ENCODE results near the gene CDC6.
"Not testable (repeated sequence)": the region's sequence is repeated elsewhere in the genome, so short reads cannot be mapped to it uniquely, and the experiment has no call there.

The CDC6 gene

DNA sequence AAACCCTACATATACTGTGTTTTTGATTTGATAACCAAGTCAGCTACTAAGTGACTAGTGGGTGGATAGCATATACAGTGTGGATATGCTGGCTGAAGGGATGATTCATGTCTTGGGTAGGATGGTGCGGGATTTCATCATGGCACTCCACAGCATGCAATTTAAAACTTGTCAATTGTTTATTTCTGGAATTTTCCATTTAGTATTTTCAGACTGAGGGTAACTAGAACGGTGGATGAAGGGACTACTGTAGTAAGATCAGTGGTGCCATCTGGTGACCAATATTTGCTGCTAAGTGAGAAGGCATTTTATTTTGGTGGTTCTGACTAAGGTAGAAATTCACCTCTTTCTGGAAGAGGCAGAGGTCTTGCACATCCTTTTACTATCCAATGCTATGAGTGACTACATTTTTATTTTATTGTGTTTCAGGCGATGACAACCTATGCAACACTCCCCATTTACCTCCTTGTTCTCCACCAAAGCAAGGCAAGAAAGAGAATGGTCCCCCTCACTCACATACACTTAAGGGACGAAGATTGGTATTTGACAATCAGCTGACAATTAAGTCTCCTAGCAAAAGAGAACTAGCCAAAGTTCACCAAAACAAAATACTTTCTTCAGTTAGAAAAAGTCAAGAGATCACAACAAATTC, 3.1 kb downstream of the CDC6 start:
- H3K27me3 ChIP-seq (ENCODE audit: control insufficient read depth, insufficient read depth, low read length) = no peaks in the 10 kb centered on the region
- H3K36me3 ChIP-seq (ENCODE audit: control insufficient read depth, insufficient read depth, low read length) = peaks cover 59% of the 10 kb centered on the region
- no peaks in the 10 kb centered on the region for H3K9me3 ChIP-seq (ENCODE audit: control insufficient read depth, insufficient read depth, low read length)
- H3K9ac ChIP-seq (ENCODE audit: low read depth, low read length) = no peak overlapping the region
- H3K27ac ChIP-seq (ENCODE audit: low read depth, low read length) = no peak overlapping the region
- H3K4me3 ChIP-seq (ENCODE audit: low read depth, low read length) = no peak overlapping the region
- peaks cover 21% of the 10 kb centered on the region for H3K4me1 ChIP-seq (ENCODE audit: control insufficient read depth, insufficient read depth, low read length)

DNA sequence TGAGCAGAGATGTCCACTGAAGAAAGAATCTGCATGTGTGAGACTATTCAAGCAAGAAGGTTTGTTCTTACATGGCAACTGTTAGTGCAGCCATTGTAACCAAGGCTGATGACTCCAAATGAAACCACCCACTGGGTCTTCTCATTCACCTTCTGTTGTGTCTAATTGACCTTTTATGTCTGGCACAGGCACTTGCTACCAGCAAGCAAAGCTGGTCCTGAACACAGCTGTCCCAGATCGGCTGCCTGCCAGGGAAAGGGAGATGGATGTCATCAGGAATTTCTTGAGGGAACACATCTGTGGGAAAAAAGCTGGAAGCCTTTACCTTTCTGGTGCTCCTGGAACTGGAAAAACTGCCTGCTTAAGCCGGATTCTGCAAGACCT, 3.6 kb downstream of the CDC6 start:
- no peaks in the 10 kb centered on the region for H3K27me3 ChIP-seq (ENCODE audit: control insufficient read depth, insufficient read depth, low read length)
- H3K9ac ChIP-seq (ENCODE audit: low read depth, low read length) = no peak overlapping the region
- no peak overlapping the region for H3K27ac ChIP-seq (ENCODE audit: low read depth, low read length)
- peaks cover 63% of the 10 kb centered on the region for H3K36me3 ChIP-seq (ENCODE audit: control insufficient read depth, insufficient read depth, low read length)
- H3K4me1 ChIP-seq (ENCODE audit: control insufficient read depth, insufficient read depth, low read length) = peaks cover 26% of the 10 kb centered on the region
- H3K9me3 ChIP-seq (ENCODE audit: control insufficient read depth, insufficient read depth, low read length) = no peaks in the 10 kb centered on the region
- H3K4me3 ChIP-seq (ENCODE audit: low read depth, low read length) = no peak overlapping the region

DNA sequence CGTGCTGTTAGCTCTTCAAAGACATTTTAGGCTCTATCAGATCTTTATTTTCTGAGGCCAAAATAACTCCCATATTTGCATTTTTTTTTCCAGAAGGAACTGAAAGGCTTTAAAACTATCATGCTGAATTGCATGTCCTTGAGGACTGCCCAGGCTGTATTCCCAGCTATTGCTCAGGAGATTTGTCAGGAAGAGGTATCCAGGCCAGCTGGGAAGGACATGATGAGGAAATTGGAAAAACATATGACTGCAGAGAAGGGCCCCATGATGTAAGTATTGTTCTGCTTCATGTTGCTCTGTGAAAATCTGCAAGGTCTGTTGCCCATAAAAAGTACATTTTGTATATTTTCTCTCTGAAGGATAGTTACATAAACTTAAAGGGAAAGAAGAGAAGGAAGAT, 5.7 kb downstream of the CDC6 start:
- peaks cover 32% of the 10 kb centered on the region for H3K4me1 ChIP-seq (ENCODE audit: control insufficient read depth, insufficient read depth, low read length)
- H3K36me3 ChIP-seq (ENCODE audit: control insufficient read depth, insufficient read depth, low read length) = peaks cover 84% of the 10 kb centered on the region
- H3K27ac ChIP-seq (ENCODE audit: low read depth, low read length) = peak overlapping the region; percentile 43
- no peak overlapping the region for H3K4me3 ChIP-seq (ENCODE audit: low read depth, low read length)
- H3K27me3 ChIP-seq (ENCODE audit: control insufficient read depth, insufficient read depth, low read length) = no peaks in the 10 kb centered on the region
- no peaks in the 10 kb centered on the region for H3K9me3 ChIP-seq (ENCODE audit: control insufficient read depth, insufficient read depth, low read length)
- no peak overlapping the region for H3K9ac ChIP-seq (ENCODE audit: low read depth, low read length)

- peak overlapping the region; percentile 85 for H3K27ac ChIP-seq (ENCODE audit: low read depth, low read length)
- peaks cover 89% of the 10 kb centered on the region for H3K36me3 ChIP-seq (ENCODE audit: control insufficient read depth, insufficient read depth, low read length)
- H3K9ac ChIP-seq (ENCODE audit: low read depth, low read length) = no peak overlapping the region
- peak overlapping the region; percentile 18 for H3K4me3 ChIP-seq (ENCODE audit: low read depth, low read length)
- H3K27me3 ChIP-seq (ENCODE audit: control insufficient read depth, insufficient read depth, low read length) = no peaks in the 10 kb centered on the region
- no peaks in the 10 kb centered on the region for H3K9me3 ChIP-seq (ENCODE audit: control insufficient read depth, insufficient read depth, low read length)
- peaks cover 32% of the 10 kb centered on the region for H3K4me1 ChIP-seq (ENCODE audit: control insufficient read depth, insufficient read depth, low read length)
Measured at GRCh38 chr17:40295488-40296436, 8.1 kb downstream of the CDC6 start.

- Histone ChIP-seq H3K36me3 (ENCODE audit: control insufficient read depth, insufficient read depth, low read length) (peaks cover 93% of the 10 kb centered on the region), H3K27me3 (ENCODE audit: control insufficient read depth, insufficient read depth, low read length) (no peaks in the 10 kb centered on the region), H3K9ac (ENCODE audit: low read depth, low read length) (no peak overlapping the region), H3K4me1 (ENCODE audit: control insufficient read depth, insufficient read depth, low read length) (peaks cover 32% of the 10 kb centered on the region), H3K4me3 (ENCODE audit: low read depth, low read length) (no peak overlapping the region), H3K27ac (ENCODE audit: low read depth, low read length) (no peak overlapping the region), H3K9me3 (ENCODE audit: control insufficient read depth, insufficient read depth, low read length) (no peaks in the 10 kb centered on the region)
Measured at GRCh38 chr17:40297511-40297910, 9.8 kb downstream of the CDC6 start.

DNA sequence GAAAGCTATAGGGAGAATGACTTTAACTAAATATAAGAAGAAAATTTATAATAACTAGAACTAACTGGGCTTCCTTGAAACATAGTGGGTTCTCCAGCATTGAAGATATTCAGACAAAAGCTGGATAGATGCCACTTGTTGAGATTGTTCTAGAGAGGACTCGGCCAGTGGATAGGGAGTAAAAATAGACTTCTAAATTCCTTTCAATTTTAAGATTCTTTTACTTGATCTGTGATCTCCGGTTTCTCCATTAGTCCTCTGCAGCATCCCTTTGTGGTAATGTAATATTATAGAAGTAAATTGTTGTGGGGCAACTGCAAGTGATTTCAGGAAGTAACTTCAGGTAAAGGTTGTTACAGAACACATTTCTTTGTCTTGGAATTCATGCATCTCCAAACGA, 11.0 kb downstream of the CDC6 start:
- no peak overlapping the region for H3K27ac ChIP-seq (ENCODE audit: low read depth, low read length)
- peaks cover 97% of the 10 kb centered on the region for H3K36me3 ChIP-seq (ENCODE audit: control insufficient read depth, insufficient read depth, low read length)
- no peaks in the 10 kb centered on the region for H3K9me3 ChIP-seq (ENCODE audit: control insufficient read depth, insufficient read depth, low read length)
- H3K27me3 ChIP-seq (ENCODE audit: control insufficient read depth, insufficient read depth, low read length) = no peaks in the 10 kb centered on the region
- no peak overlapping the region for H3K9ac ChIP-seq (ENCODE audit: low read depth, low read length)
- H3K4me1 ChIP-seq (ENCODE audit: control insufficient read depth, insufficient read depth, low read length) = peaks cover 30% of the 10 kb centered on the region
- no peak overlapping the region for H3K4me3 ChIP-seq (ENCODE audit: low read depth, low read length)

DNA sequence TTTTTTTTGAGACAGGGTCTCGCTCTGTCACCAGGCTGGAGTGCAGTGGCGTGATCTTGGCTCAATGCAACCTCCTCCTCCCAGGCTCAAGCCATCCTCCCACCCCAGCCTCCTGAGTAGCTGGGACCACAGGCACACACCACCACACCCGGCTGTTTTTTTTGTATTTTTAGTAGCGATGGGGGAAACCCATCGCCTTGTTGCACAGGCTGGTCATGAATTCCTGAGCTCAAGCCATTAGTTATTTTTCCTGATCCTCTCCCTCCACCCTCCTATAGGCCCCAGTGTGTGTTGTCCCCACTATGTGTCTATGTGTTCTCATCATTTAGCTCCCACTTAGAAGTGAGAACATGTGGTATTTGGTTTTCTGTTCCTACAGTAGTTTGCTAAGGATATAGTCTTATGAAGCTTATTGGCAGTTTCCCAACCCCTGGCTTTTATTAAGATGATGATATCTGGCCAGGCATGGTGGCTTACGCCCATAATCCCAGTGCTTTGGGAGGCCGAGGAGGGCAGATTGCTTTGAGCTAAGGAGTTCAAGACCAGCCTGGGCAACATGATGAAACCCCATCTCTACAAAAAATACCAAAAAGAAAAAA, 11.6 kb downstream of the CDC6 start:
- H3K27ac ChIP-seq (ENCODE audit: low read depth, low read length) = not testable (repeated sequence)

GRCh38 chr17:40301315-40301714, 13.6 kb downstream of the CDC6 start:
- Histone ChIP-seq H3K27ac (ENCODE audit: low read depth, low read length) (no peak overlapping the region), H3K9me3 (ENCODE audit: control insufficient read depth, insufficient read depth, low read length) (no peaks in the 10 kb centered on the region), H3K27me3 (ENCODE audit: control insufficient read depth, insufficient read depth, low read length) (no peaks in the 10 kb centered on the region), H3K4me3 (ENCODE audit: low read depth, low read length) (no peak overlapping the region), H3K9ac (ENCODE audit: low read depth, low read length) (no peak overlapping the region), H3K4me1 (ENCODE audit: control insufficient read depth, insufficient read depth, low read length) (peaks cover 13% of the 10 kb centered on the region), H3K36me3 (ENCODE audit: control insufficient read depth, insufficient read depth, low read length) (peaks cover 79% of the 10 kb centered on the region)

More for the DNA sequence above, 11.6 kb downstream of the CDC6 start:
- peaks cover 97% of the 10 kb centered on the region for H3K36me3 ChIP-seq (ENCODE audit: control insufficient read depth, insufficient read depth, low read length)
- not testable (repeated sequence) for H3K4me3 ChIP-seq (ENCODE audit: low read depth, low read length); H3K9ac ChIP-seq (ENCODE audit: low read depth, low read length); H3K9me3 ChIP-seq (ENCODE audit: control insufficient read depth, insufficient read depth, low read length); H3K27me3 ChIP-seq (ENCODE audit: control insufficient read depth, insufficient read depth, low read length)
- peaks cover 27% of the 10 kb centered on the region for H3K4me1 ChIP-seq (ENCODE audit: control insufficient read depth, insufficient read depth, low read length)

- Histone ChIP-seq H3K4me3 (ENCODE audit: low read depth, low read length) (no peak overlapping the region), H3K27me3 (ENCODE audit: control insufficient read depth, insufficient read depth, low read length) (no peaks in the 10 kb centered on the region), H3K27ac (ENCODE audit: low read depth, low read length) (no peak overlapping the region), H3K36me3 (ENCODE audit: control insufficient read depth, insufficient read depth, low read length) (peaks cover 61% of the 10 kb centered on the region), H3K9ac (ENCODE audit: low read depth, low read length) (no peak overlapping the region), H3K4me1 (ENCODE audit: control insufficient read depth, insufficient read depth, low read length) (peaks cover 26% of the 10 kb centered on the region), H3K9me3 (ENCODE audit: control insufficient read depth, insufficient read depth, low read length) (no peaks in the 10 kb centered on the region)
Measured at GRCh38 chr17:40303009-40303657, 15.5 kb downstream of the CDC6 start.

- H3K36me3 ChIP-seq (ENCODE audit: control insufficient read depth, insufficient read depth, low read length) = peaks cover 53% of the 10 kb centered on the region
- peaks cover 33% of the 10 kb centered on the region for H3K4me1 ChIP-seq (ENCODE audit: control insufficient read depth, insufficient read depth, low read length)
- H3K27ac ChIP-seq (ENCODE audit: low read depth, low read length) = no peak overlapping the region
Measured at GRCh38 chr17:40303708-40304551, 16.3 kb downstream of the CDC6 start.

More at GRCh38 chr17:40303708-40304551, 16.3 kb downstream of the CDC6 start:
- no peak overlapping the region for H3K9ac ChIP-seq (ENCODE audit: low read depth, low read length)
- no peaks in the 10 kb centered on the region for H3K9me3 ChIP-seq (ENCODE audit: control insufficient read depth, insufficient read depth, low read length)
- no peak overlapping the region for H3K4me3 ChIP-seq (ENCODE audit: low read depth, low read length)
- no peaks in the 10 kb centered on the region for H3K27me3 ChIP-seq (ENCODE audit: control insufficient read depth, insufficient read depth, low read length)
